Small intestine (tissue), 7 donors: ENCODE data around the gene KHK. TPM values are rescaled to one million over a fixed set of nuclear protein-coding genes. Genes with fewer than 3 reads are reported as not detected.

ENCODE experiments used
- DNase-seq, 2 donors: peaks; one replicate each; pipeline versions ENCODE4 v3.0.0 to v3.0.0-alpha.2; 2013
- FAIRE-seq: peaks from 2 replicates; lab custom pipeline; 2012; peaks lifted over from hg19 to GRCh38; lab: Jason Lieb, UNC
- H3K27ac ChIP-seq, 3 donors: one replicate each; pipeline ENCODE4 v1.5.1; 2013; ENCODE audit warnings: low read length in 2 of 3, mild to moderate bottlenecking in 2 of 3, control low read depth in 1 of 3, inconsistent platforms in 1 of 3, low read depth in 1 of 3, moderate library complexity in 1 of 3
- H3K27me3 ChIP-seq, 3 donors: one replicate each; pipeline ENCODE4 v1.6.1; 2013; ENCODE audit warnings: low read length in 3 of 3, inconsistent platforms in 1 of 3; ENCODE audit not compliant: control insufficient read depth in 3 of 3, insufficient read depth in 3 of 3
- H3K36me3 ChIP-seq, 3 donors: one replicate each; pipeline ENCODE4 v1.6.1; 2013; ENCODE audit warnings: low read length in 3 of 3, inconsistent platforms in 1 of 3, low read depth in 1 of 3, mild to moderate bottlenecking in 1 of 3, moderate library complexity in 1 of 3; ENCODE audit not compliant: control insufficient read depth in 3 of 3, insufficient read depth in 2 of 3
- H3K4me1 ChIP-seq, 3 donors: one replicate each; pipeline ENCODE4 v1.6.1; 2013; ENCODE audit warnings: low read length in 2 of 3, inconsistent platforms in 1 of 3, low read depth in 1 of 3, mild to moderate bottlenecking in 1 of 3, moderate library complexity in 1 of 3; ENCODE audit not compliant: control insufficient read depth in 3 of 3, insufficient read depth in 2 of 3
- H3K4me3 ChIP-seq, 3 donors: one replicate each; pipeline ENCODE4 v1.5.1; 2013; ENCODE audit warnings: low read length in 3 of 3, control low read depth in 1 of 3, inconsistent platforms in 1 of 3, low read depth in 1 of 3, mild to moderate bottlenecking in 1 of 3, moderate library complexity in 1 of 3
- H3K9me3 ChIP-seq, 2 donors: one replicate each; pipeline ENCODE4 v1.6.1; 2013; ENCODE audit warnings: low read depth in 1 of 2, low read length in 1 of 2; ENCODE audit not compliant: control insufficient read depth in 2 of 2, insufficient read depth in 1 of 2
- WGBS, 3 donors: extraction: QIAGEN DNeasy Blood & Tissue Kit; methylation state at CpG; one replicate each; pipeline ENCODE4 v1.1.7; 2013; 5-methylcytosine and 5-hydroxymethylcytosine counted together
- polyA plus RNA-seq, 4 donors: library from polyadenylated mRNA; stranded (reverse) in 3 of 4; unstranded in 1 of 4; fragments of 200-250 nt in 3 of 4; fragments of 120-200 nt in 1 of 4; gene quantifications; one replicate each; pipeline versions ENCODE4 v1.2.1 to v1.2.3, GENCODE V29; 2013
- donor health status: healthy with polysubstance abuse.
- donor health status: control.
- donor health status: control.
- donor health status: Bipolar disorder and iron deficiency.
- donor health status: healthy.

KHK gene
- polyA plus RNA-seq, 4 donors = 225 to 643 (median 399) TPM

GRCh38 chr2:27126252-27126710 lies 39.7 kb downstream of the KHK start:
- peak; percentile 60 to 63 for DNase-seq
- WGBS, 3 donors = 17 to 48% (median 29%) methylated on average over 5 of the region's 5 CpGs
- Histone ChIP-seq H3K9me3 (no peaks in the 10 kb centered on the region), H3K27me3 (peaks cover 0 to 9% (median 0%) of the 10 kb centered on the region in 3 donors), H3K4me1 (peaks cover 0 to 12% (median 0%) of the 10 kb centered on the region in 3 donors), H3K27ac (peak overlapping the region in 1 of 3 donors; percentile 25), H3K4me3 (no peak overlapping the region), H3K36me3 (peaks cover 5 to 25% (median 9%) of the 10 kb centered on the region in 3 donors)
- FAIRE-seq = no peak

- H3K9me3 ChIP-seq = no peaks in the 10 kb centered on the region
- H3K27ac ChIP-seq = no peak overlapping the region
- peaks cover under 1 to 16% (median 2%) of the 10 kb centered on the region in 3 donors for H3K4me1 ChIP-seq
- H3K4me3 ChIP-seq = no peak overlapping the region
- peaks cover 0 to 3% (median 0%) of the 10 kb centered on the region in 3 donors for H3K27me3 ChIP-seq
- WGBS, 3 donors = 86 to 90% (median 88%) methylated on average over 9 of the region's 9 CpGs
- peaks cover 9 to 43% (median 11%) of the 10 kb centered on the region in 3 donors for H3K36me3 ChIP-seq
- FAIRE-seq (no peak), DNase-seq (no peak)
Observed at GRCh38 chr2:27127883-27128667, 41.5 kb downstream of the KHK start.

- WGBS, 3 donors = 71 to 80% (median 76%) methylated on average over 11 of the region's 11 CpGs
- Histone ChIP-seq H3K4me1 (peaks cover 3 to 18% (median 7%) of the 10 kb centered on the region in 3 donors), H3K9me3 (no peaks in the 10 kb centered on the region), H3K27me3 (peaks cover 0 to under 1% (median 0%) of the 10 kb centered on the region in 3 donors), H3K36me3 (peaks cover 9 to 45% (median 11%) of the 10 kb centered on the region in 3 donors), H3K27ac (no peak overlapping the region), H3K4me3 (no peak overlapping the region)
- no peak for DNase-seq
- no peak for FAIRE-seq
Observed at GRCh38 chr2:27128668-27129571, 42.3 kb downstream of the KHK start.

GRCh38 chr2:27130396-27130795 lies 43.8 kb downstream of the KHK start:
- FAIRE-seq (no peak), DNase-seq (no peak)
- 91 to 96% (median 93%) methylated on average over 10 of the region's 10 CpGs for WGBS, 3 donors
- Histone ChIP-seq H3K4me1 (peaks cover 3 to 16% (median 7%) of the 10 kb centered on the region in 3 donors), H3K4me3 (no peak overlapping the region), H3K36me3 (peaks cover 9 to 45% (median 11%) of the 10 kb centered on the region in 3 donors), H3K9me3 (no peaks in the 10 kb centered on the region), H3K27ac (no peak overlapping the region), H3K27me3 (no peaks in the 10 kb centered on the region)

- Histone ChIP-seq H3K36me3 (peaks cover 9 to 45% (median 11%) of the 10 kb centered on the region in 3 donors), H3K4me1 (peaks cover 3 to 12% (median 7%) of the 10 kb centered on the region in 3 donors), H3K27ac (no peak overlapping the region), H3K4me3 (no peak overlapping the region), H3K9me3 (no peaks in the 10 kb centered on the region), H3K27me3 (no peaks in the 10 kb centered on the region)
- WGBS, 3 donors = 67 to 86% (median 79%) methylated on average over 11 of the region's 11 CpGs
- DNase-seq (no peak), FAIRE-seq (no peak)
Observed at GRCh38 chr2:27131429-27131828, 44.9 kb downstream of the KHK start.

GRCh38 chr2:27133195-27133875 lies 46.8 kb downstream of the KHK start:
- peaks cover 9 to 45% (median 11%) of the 10 kb centered on the region in 3 donors for H3K36me3 ChIP-seq
- no peaks in the 10 kb centered on the region for H3K27me3 ChIP-seq
- no peaks in the 10 kb centered on the region for H3K9me3 ChIP-seq
- WGBS, 3 donors = 24 to 39% (median 30%) methylated on average over 14 of the region's 14 CpGs
- FAIRE-seq (no peak), DNase-seq (peak; percentile 26 to 45)
- peaks cover 3 to 9% (median 7%) of the 10 kb centered on the region in 3 donors for H3K4me1 ChIP-seq
- peak overlapping the region; percentile 80 to 91 (median 89) for H3K4me3 ChIP-seq
- H3K27ac ChIP-seq = peak overlapping the region in 1 of 3 donors; percentile 90

GRCh38 chr2:27133905-27134780 lies 47.6 kb downstream of the KHK start, which contains the start of gene PREB:
Gene PREB, minus strand, starts transcription at chr2:27134636. Its CDS starts 215 bp downstream, at chr2:27134421.
- 0 to 1% (median 0%) methylated on average over 83 to 86 of the region's 86 CpGs for WGBS, 3 donors
- no peak for FAIRE-seq

More at GRCh38 chr2:27133905-27134780, 47.6 kb downstream of the KHK start, which contains the start of gene PREB:
- DNase-seq = peak; percentile 97 to 98
- H3K27me3 ChIP-seq = no peaks in the 10 kb centered on the region
- H3K4me3 ChIP-seq = peak within 1 kb of the TSS; percentile 80 to 91 (median 89)
- H3K9me3 ChIP-seq = no peaks in the 10 kb centered on the region
- peaks cover 3 to 9% (median 7%) of the 10 kb centered on the region in 3 donors for H3K4me1 ChIP-seq
- peaks cover 9 to 41% (median 11%) of the 10 kb centered on the region in 3 donors for H3K36me3 ChIP-seq
- H3K27ac ChIP-seq = peak within 1 kb of the TSS; percentile 65 to 90 (median 70)
